Fibroblast of gingiva (primary cell): ENCODE data around the gene NBL1.
"Not testable (repeated sequence)": the region's sequence is repeated elsewhere in the genome, so short reads cannot be mapped to it uniquely, and the experiment has no call there.

ENCODE experiments used
- DNase-seq: peaks from one replicate; pipeline ENCODE4 v3.0.0-alpha.2; 2011; ENCODE audit warnings: low read depth

The NBL1 gene

GRCh38 chr1:19622204-19622603 is 21.9 kb upstream of the NBL1 start:
- DNase-seq = peak; percentile 80

GRCh38 chr1:19623523-19623922 is 20.6 kb upstream of the NBL1 start:
- no peak for DNase-seq

GRCh38 chr1:19625291-19625937 is 18.7 kb upstream of the NBL1 start:
- no peak for DNase-seq

- no peak for DNase-seq
Measured at GRCh38 chr1:19628879-19629278, 15.2 kb upstream of the NBL1 start.

GRCh38 chr1:19629357-19629756 is 14.8 kb upstream of the NBL1 start:
- DNase-seq = no peak

GRCh38 chr1:19630192-19630591 is 13.9 kb upstream of the NBL1 start:
- not testable (repeated sequence) for DNase-seq

GRCh38 chr1:19630720-19631395 is 13.3 kb upstream of the NBL1 start:
- no peak for DNase-seq

GRCh38 chr1:19632211-19632610 is 11.9 kb upstream of the NBL1 start:
- DNase-seq = no peak

GRCh38 chr1:19633106-19633505 is 11.0 kb upstream of the NBL1 start:
- DNase-seq = no peak

GRCh38 chr1:19635064-19635463 is 9.0 kb upstream of the NBL1 start:
- not testable (repeated sequence) for DNase-seq

- DNase-seq = peak; percentile 80
Measured at GRCh38 chr1:19635646-19636045, 8.5 kb upstream of the NBL1 start.

GRCh38 chr1:19636065-19636464 is 8.0 kb upstream of the NBL1 start:
- DNase-seq = no peak

- not testable (repeated sequence) for DNase-seq
Measured at GRCh38 chr1:19636749-19637148, 7.4 kb upstream of the NBL1 start.

GRCh38 chr1:19637606-19638005 is 6.5 kb upstream of the NBL1 start:
- DNase-seq = no peak

GRCh38 chr1:19639228-19639627 is 4.9 kb upstream of the NBL1 start:
- not testable (repeated sequence) for DNase-seq

GRCh38 chr1:19639999-19640362 is 4.1 kb upstream of the NBL1 start:
- peak; percentile 49 for DNase-seq

GRCh38 chr1:19640363-19641316 is 3.5 kb upstream of the NBL1 start:
- DNase-seq = no peak

GRCh38 chr1:19643121-19643520 is 990 bp upstream of the NBL1 start:
- DNase-seq = no peak

GRCh38 chr1:19644395-19644680 is 227 bp downstream of the NBL1 start:
- no peak for DNase-seq

GRCh38 chr1:19644681-19645410 is 735 bp downstream of the NBL1 start:
- DNase-seq = no peak

- DNase-seq = no peak
Measured at GRCh38 chr1:19645411-19646251, 1.5 kb downstream of the NBL1 start.
